Activated CD4-positive, alpha-beta T cell treated with anti-CD3 and anti-CD28 coated beads for 36 hours (primary cell): Measurements from ENCODE around the gene RBM38. TPM values are rescaled to one million over a fixed set of nuclear protein-coding genes. Genes with fewer than 3 reads are reported as not detected.
"Not testable (repeated sequence)": the region's sequence is repeated elsewhere in the genome, so short reads cannot be mapped to it uniquely, and the experiment has no call there.

Experiments
- ATAC-seq: fragments of 200-7000 bp; cut with Tn5 transposase; one replicate; pipeline ENCODE4 v1.10.0; 2021; ENCODE audit warnings: mild to moderate bottlenecking, moderate library complexity
- CTCF ChIA-PET: fragments of 350-600 bp; sonication (Branson Sonifier 250); formaldehyde crosslinking; loops from one replicate; lab custom pipeline; 2021; ENCODE audit warnings: antibody characterized with exemption; lab: Charles Lee
- POLR2A ChIA-PET: fragments of 350-600 bp; sonication (Branson Sonifier 250); formaldehyde crosslinking; loops from one replicate; lab custom pipeline; 2021; ENCODE audit warnings: antibody characterized with exemption, inconsistent platforms; lab: Charles Lee
- DNase-seq: peaks from one replicate; pipeline ENCODE4 v3.0.0-alpha.2; 2020
- H3K27ac Mint-ChIP-seq: one replicate; pipeline ENCODE4 v1.8.0; 2021; ENCODE audit warnings: mixed read lengths
- H3K27me3 Mint-ChIP-seq: one replicate; pipeline ENCODE4 v1.8.0; 2021; ENCODE audit warnings: mixed read lengths
- H3K36me3 Mint-ChIP-seq: one replicate; pipeline ENCODE4 v1.8.0; 2021; ENCODE audit warnings: low read depth, mixed read lengths
- H3K4me1 Mint-ChIP-seq: one replicate; pipeline ENCODE4 v1.8.0; 2021; ENCODE audit warnings: mixed read lengths
- H3K4me3 Mint-ChIP-seq: one replicate; pipeline ENCODE4 v1.8.0; 2021; ENCODE audit warnings: mild to moderate bottlenecking, moderate library complexity, mixed read lengths
- H3K9me3 Mint-ChIP-seq: one replicate; pipeline ENCODE4 v1.8.0; 2021; ENCODE audit warnings: low read depth, mixed read lengths
- intact Hi-C, 2 experiments: fragments of 100-400 bp; cut with DNase I in 1 of 2; cut with micrococcal nuclease in 1 of 2; formaldehyde crosslinking; loops; one replicate each; pipeline versions ENCODE4 v1.14.2 to v1.15.1; 2022 to 2024; cut with DNase I, micrococcal nuclease
- total RNA-seq, 2 experiments: library from RNA; stranded (reverse); gene quantifications; one replicate each; pipeline ENCODE4 v1.2.3, GENCODE V29; 2021

Gene RBM38
- total RNA-seq, result 100 to 1,000 TPM in 1 of 2 experiments, 10 to 100 TPM in 1; 96.5 to 101 TPM

GRCh38 chr20:57390604-57391438 lies at the start of gene RBM38:
RBM38 (plus strand) TSS chr20:57391396; CDS start chr20:57391582, 186 bp downstream.
- Mint-ChIP-seq H3K27ac (peak within 1 kb of the TSS; percentile 97), H3K4me3 (peak within 1 kb of the TSS; percentile 83), H3K36me3 (peaks cover 37% of the 10 kb centered on the region), H3K9me3 (no peaks in the 10 kb centered on the region), H3K4me1 (peaks cover 41% of the 10 kb centered on the region), H3K27me3 (no peaks in the 10 kb centered on the region)
- DNase-seq (peak; percentile 91), ATAC-seq (peak; percentile 60)
- ChIA-PET POLR2A (interaction anchor here (0.6 to 2.9 kb wide), 5 partner anchors 8 to 229 kb away, joined by 3 to 26 read pairs (median 3); partner anchors contain the start of gene ZBP1), CTCF (interaction anchor here (0.6 to 2.6 kb wide), 6 partner anchors 7 to 1296 kb away, joined by 3 to 23 read pairs (median 4); no protein-coding TSS in a partner anchor)
- intact Hi-C loops, result loop anchor here (1.0 to 10.0 kb wide), 13 partner anchors 40 to 1756 kb away; partner anchors contain the start of genes PMEPA1 (in 2 of the 2), ATP5F1E (in 1 of the 2), CASS4 (in 1 of the 2) and RAE1 (in 1 of the 2)

DNA sequence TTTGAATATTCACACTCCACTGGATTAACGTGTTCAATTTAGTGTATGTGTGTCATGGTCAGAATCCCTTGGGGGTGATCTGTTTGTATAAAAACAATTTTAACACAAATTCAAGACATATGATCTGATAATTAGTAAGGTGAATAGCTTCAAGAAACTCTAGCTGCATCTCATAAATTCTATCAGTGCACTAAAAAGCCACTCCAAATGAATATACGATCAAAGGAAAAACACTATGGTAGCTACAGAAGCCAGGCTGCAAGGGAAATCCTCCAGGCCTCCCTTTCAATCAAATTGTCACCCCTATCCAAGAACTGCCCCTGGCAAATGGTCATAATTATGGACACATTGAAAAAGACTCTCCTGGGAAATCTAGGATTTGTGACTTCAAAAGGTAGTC lies 49.5 kb upstream of the RBM38 start:
- Mint-ChIP-seq H3K27ac (no peak overlapping the region), H3K4me1 (no peaks in the 10 kb centered on the region), H3K27me3 (peaks cover 6% of the 10 kb centered on the region), H3K36me3 (no peaks in the 10 kb centered on the region), H3K9me3 (no peaks in the 10 kb centered on the region), H3K4me3 (no peak overlapping the region)
- ATAC-seq (no peak), DNase-seq (no peak)
- intact Hi-C loops, result no loop called here
- POLR2A ChIA-PET, result no interaction called here
- CTCF ChIA-PET, result interaction anchor here (2.1 kb wide), 1 partner anchor 9 kb away, joined by 12 read pairs; no protein-coding TSS in a partner anchor

- Mint-ChIP-seq H3K27me3 (peaks cover 6% of the 10 kb centered on the region), H3K36me3 (no peaks in the 10 kb centered on the region), H3K4me1 (no peaks in the 10 kb centered on the region), H3K27ac (no peak overlapping the region), H3K4me3 (no peak overlapping the region), H3K9me3 (no peaks in the 10 kb centered on the region)
- ATAC-seq, result no peak
- POLR2A ChIA-PET, result no interaction called here
- CTCF ChIA-PET, result interaction anchor here (1.0 to 2.1 kb wide), 2 partner anchors 10 to 253 kb away, joined by 3 to 12 read pairs; no protein-coding TSS in a partner anchor
- intact Hi-C loops, result no loop called here
- no peak for DNase-seq
These were observed 48.4 kb upstream of the RBM38 start for GRCh38 chr20:57342829-57343228.

- Mint-ChIP-seq H3K4me3 (no peak overlapping the region), H3K36me3 (no peaks in the 10 kb centered on the region), H3K4me1 (peaks cover 13% of the 10 kb centered on the region), H3K27me3 (no peaks in the 10 kb centered on the region), H3K9me3 (no peaks in the 10 kb centered on the region), H3K27ac (no peak overlapping the region)
- DNase-seq, result peak; percentile 88
- ChIA-PET POLR2A (no interaction called here), CTCF (interaction anchor here (0.8 to 2.9 kb wide), 25 partner anchors 8 to 826 kb away, joined by 3 to 31 read pairs (median 4); partner anchors contain the start of gene SPO11)
- intact Hi-C loops, result loop anchor here (1.0 to 5.0 kb wide), 3 partner anchors 254 to 796 kb away; no protein-coding TSS in a partner anchor
- peak; percentile 49 for ATAC-seq
These were observed 44.7 kb upstream of the RBM38 start for GRCh38 chr20:57346477-57346876.

DNA sequence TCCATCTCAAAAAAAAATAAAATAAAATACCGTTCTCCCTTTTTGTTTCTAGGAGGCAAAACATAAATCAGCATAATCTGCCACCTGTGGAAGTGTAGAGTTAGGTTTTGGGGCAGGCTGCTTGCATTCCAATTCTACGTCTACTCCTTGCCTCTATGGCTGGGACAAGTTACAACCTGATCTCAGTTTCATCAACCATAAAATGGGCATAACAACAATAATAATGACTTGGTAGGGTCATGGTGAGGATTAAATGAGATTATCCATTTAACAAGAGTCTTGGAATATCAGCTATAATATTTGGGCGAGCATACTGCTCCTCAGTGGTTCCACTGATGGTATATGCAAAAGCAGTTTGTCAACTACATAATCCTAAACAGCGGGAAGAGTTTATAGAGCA lies 43.8 kb upstream of the RBM38 start:
- DNase-seq, result no peak
- Mint-ChIP-seq H3K9me3 (no peaks in the 10 kb centered on the region), H3K27ac (no peak overlapping the region), H3K36me3 (peaks cover 3% of the 10 kb centered on the region), H3K27me3 (no peaks in the 10 kb centered on the region), H3K4me1 (peaks cover 20% of the 10 kb centered on the region), H3K4me3 (no peak overlapping the region)
- ChIA-PET POLR2A (no interaction called here), CTCF (interaction anchor here (0.6 to 3.1 kb wide), 6 partner anchors 16 to 441 kb away, joined by 3 to 31 read pairs (median 5); partner anchors contain the start of gene SPO11)
- ATAC-seq, result no peak
- intact Hi-C loops, result loop anchor here (2.0 to 5.0 kb wide), 2 partner anchors 795 to 797 kb away; no protein-coding TSS in a partner anchor

- CTCF ChIA-PET, result interaction anchor here (0.6 to 3.1 kb wide), 9 partner anchors 8 to 1467 kb away, joined by 3 to 31 read pairs (median 4); partner anchors contain the start of gene SPO11
- ATAC-seq, H3K9me3 Mint-ChIP-seq, H3K4me3 Mint-ChIP-seq, DNase-seq, H3K27me3 Mint-ChIP-seq, H3K27ac Mint-ChIP-seq, POLR2A ChIA-PET, H3K36me3 Mint-ChIP-seq: not testable (repeated sequence)
- intact Hi-C loops, result loop anchor here in 1 of 2 experiments (5.0 kb wide), 1 partner anchor 796 kb away; no protein-coding TSS in a partner anchor
- H3K4me1 Mint-ChIP-seq, result peaks cover 30% of the 10 kb centered on the region
These were observed 42.8 kb upstream of the RBM38 start for GRCh38 chr20:57348200-57348921.

GRCh38 chr20:57348922-57349574 lies 42.1 kb upstream of the RBM38 start:
- H3K9me3 Mint-ChIP-seq, H3K27me3 Mint-ChIP-seq: not testable (repeated sequence)
- CTCF ChIA-PET, result interaction anchor here (0.6 to 3.1 kb wide), 12 partner anchors 9 to 1466 kb away, joined by 3 to 14 read pairs (median 4); no protein-coding TSS in a partner anchor
- H3K4me1 Mint-ChIP-seq, result peaks cover 35% of the 10 kb centered on the region
- peak overlapping the region; percentile 55 for H3K4me3 Mint-ChIP-seq
- peak overlapping the region; percentile 59 for H3K27ac Mint-ChIP-seq
- peak; percentile 13 for ATAC-seq
- peaks cover 14% of the 10 kb centered on the region for H3K36me3 Mint-ChIP-seq
- POLR2A ChIA-PET, result interaction anchor here (0.6 kb wide), 1 partner anchor 84 kb away, joined by 3 read pairs; no protein-coding TSS in a partner anchor
- peak; percentile 48 for DNase-seq
- intact Hi-C loops, result loop anchor here in 1 of 2 experiments (5.0 kb wide), 1 partner anchor 797 kb away; no protein-coding TSS in a partner anchor

GRCh38 chr20:57350081-57350710 lies 41.0 kb upstream of the RBM38 start:
- POLR2A ChIA-PET, result no interaction called here
- Mint-ChIP-seq H3K4me3 (peak overlapping the region; percentile 55), H3K27ac (peak overlapping the region; percentile 59), H3K36me3 (peaks cover 24% of the 10 kb centered on the region), H3K4me1 (peaks cover 37% of the 10 kb centered on the region), H3K27me3 (no peaks in the 10 kb centered on the region), H3K9me3 (no peaks in the 10 kb centered on the region)
- DNase-seq, result no peak
- no peak for ATAC-seq
- intact Hi-C loops, result loop anchor here in 1 of 2 experiments (2.0 to 10.0 kb wide), 3 partner anchors 935 to 1302 kb away; partner anchors contain the start of genes CASS4, RAB22A and STX16
- CTCF ChIA-PET, result interaction anchor here (0.7 to 3.1 kb wide), 9 partner anchors 10 to 870 kb away, joined by 3 to 14 read pairs (median 4); no protein-coding TSS in a partner anchor

DNA sequence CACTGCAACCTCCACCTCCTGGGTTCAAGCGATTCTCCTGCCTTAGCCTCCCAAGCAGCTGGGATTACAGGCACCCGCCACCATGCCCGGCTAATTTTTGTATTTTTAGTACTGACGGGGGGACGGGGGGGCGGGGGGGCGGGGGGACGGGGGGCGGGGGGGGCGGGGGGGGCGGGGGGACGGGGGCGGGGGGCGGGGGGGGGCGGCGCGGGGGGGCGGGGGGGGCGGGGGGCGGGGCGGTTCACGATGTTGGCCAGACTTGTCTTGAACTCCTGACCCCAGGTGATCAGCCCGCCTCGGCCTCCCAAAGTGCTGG lies 40.5 kb upstream of the RBM38 start:
- POLR2A ChIA-PET, H3K9me3 Mint-ChIP-seq, H3K27me3 Mint-ChIP-seq, ATAC-seq, DNase-seq: not testable (repeated sequence)
- H3K4me1 Mint-ChIP-seq, result peaks cover 37% of the 10 kb centered on the region
- CTCF ChIA-PET, result interaction anchor here (0.7 to 1.0 kb wide), 2 partner anchors 82 to 210 kb away, joined by 3 read pairs; no protein-coding TSS in a partner anchor
- intact Hi-C loops, result loop anchor here (1.0 to 10.0 kb wide), 6 partner anchors 39 to 1302 kb away; partner anchors contain the start of genes CASS4 (in 1 of the 2), RAB22A (in 1 of the 2), RBM38 (in 1 of the 2) and RTF2 (in 1 of the 2)
- peaks cover 27% of the 10 kb centered on the region for H3K36me3 Mint-ChIP-seq
- peak overlapping the region; percentile 89 for H3K27ac Mint-ChIP-seq
- H3K4me3 Mint-ChIP-seq, result peak overlapping the region; percentile 96
